GM12864 (cell line): ENCODE data around the gene LPP.

ENCODE experiments used
- DNase-seq: peaks from one replicate; pipeline ENCODE4 v3.0.0-alpha.2; 2011; ENCODE audit warnings: low read depth
- H3K4me3 ChIP-seq: 2 replicates; pipeline ENCODE4 v1.5.1; 2011; ENCODE audit warnings: mild to moderate bottlenecking, low read depth, low read length, control low read depth
- CTCF ChIP-seq: IDR thresholded peaks from 2 replicates; pipeline ENCODE4 v1.5.1; 2011; ENCODE audit warnings: low read depth, mild to moderate bottlenecking, moderate library complexity, low read length, control low read depth, inconsistent platforms; ENCODE audit errors: missing control alignments

The LPP gene

DNA sequence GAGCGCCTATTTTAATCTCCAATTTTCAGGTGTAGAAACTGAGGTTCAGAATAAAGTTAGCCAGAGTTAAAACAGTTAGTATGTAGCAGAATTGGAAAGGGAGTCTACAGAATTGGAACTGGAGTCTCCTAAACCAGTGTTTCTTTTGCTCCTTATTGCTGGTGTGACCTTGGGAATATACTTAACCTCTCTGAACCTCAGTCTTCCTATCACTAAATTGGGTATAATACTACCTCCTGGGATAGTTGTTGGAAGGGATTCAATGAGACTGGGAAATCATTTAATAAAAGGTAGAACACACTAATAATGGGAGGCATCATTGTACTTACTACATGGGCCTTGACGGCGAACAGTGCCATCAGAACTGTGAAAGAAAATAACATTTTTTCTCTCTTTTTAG is 55.1 kb downstream of the LPP start:
- H3K4me3 ChIP-seq, result no peak overlapping the region
- TF ChIP-seq CTCF, result no peak
- DNase-seq, result no peak

GRCh38 chr3:188209740-188210139 is 55.8 kb downstream of the LPP start:
- no peak for TF ChIP-seq CTCF
- DNase-seq, result no peak

GRCh38 chr3:188211476-188211875 is 57.5 kb downstream of the LPP start:
- DNase-seq, result no peak

More at GRCh38 chr3:188209740-188210139, 55.8 kb downstream of the LPP start:
- H3K4me3 ChIP-seq, result no peak overlapping the region

DNA sequence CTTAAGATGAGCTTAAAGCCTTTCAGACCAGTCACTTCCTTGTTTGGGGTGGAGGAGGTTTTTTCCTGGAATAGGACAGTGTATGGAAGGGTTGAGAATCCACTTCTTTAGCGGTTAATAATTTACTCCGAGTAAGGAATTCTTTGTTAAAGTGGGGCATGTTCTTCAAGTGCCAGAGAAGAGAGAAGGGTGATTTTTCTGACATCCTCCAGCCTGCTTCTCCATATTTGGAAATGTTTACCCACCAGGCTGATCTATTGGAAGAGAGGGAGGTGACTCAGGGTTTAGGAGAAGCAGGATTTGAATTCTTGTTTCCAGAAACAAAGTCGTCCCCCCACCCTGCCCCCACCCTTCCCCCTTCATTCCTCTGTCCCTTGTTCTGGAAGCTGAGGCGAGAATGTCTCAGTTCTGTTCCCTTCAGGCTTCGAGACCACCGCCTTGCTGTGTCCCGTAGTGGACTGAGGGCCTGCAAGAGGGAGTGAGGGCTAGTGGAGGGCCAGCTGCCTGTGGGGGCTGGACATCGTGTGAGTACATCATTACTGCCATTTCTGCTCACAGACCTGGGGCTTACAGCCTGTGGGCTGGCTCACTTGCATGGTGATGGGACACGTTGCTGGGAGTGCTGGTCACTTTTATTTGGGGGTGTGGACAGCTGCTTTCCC is 58.5 kb downstream of the LPP start:
- no peak for TF ChIP-seq CTCF
- DNase-seq, result no peak
- no peak overlapping the region for H3K4me3 ChIP-seq

More at GRCh38 chr3:188211476-188211875, 57.5 kb downstream of the LPP start:
- H3K4me3 ChIP-seq, result no peak overlapping the region
- no peak for TF ChIP-seq CTCF

- no peak for TF ChIP-seq CTCF
- DNase-seq, result no peak
- H3K4me3 ChIP-seq, result no peak overlapping the region
Measured at GRCh38 chr3:188214442-188214841, 60.5 kb downstream of the LPP start.

- H3K4me3 ChIP-seq, result no peak overlapping the region
- no peak for DNase-seq
- TF ChIP-seq CTCF, result no peak
Measured at GRCh38 chr3:188215129-188215528, 61.2 kb downstream of the LPP start.

- no peak overlapping the region for H3K4me3 ChIP-seq
- no peak for TF ChIP-seq CTCF
- no peak for DNase-seq
Measured at GRCh38 chr3:188217011-188217463, 63.1 kb downstream of the LPP start.
